K562 (cell line): ENCODE measurements around the gene C2CD2.

ENCODE experiments used
- HMG20B ChIP-seq: fragments of 250-450 bp; sonication (Bioruptor Pico); IDR thresholded peaks from 2 replicates; pipeline ENCODE4 v1.5.0; 2021; ENCODE audit warnings: mild to moderate bottlenecking
- HNRNPL ChIP-seq: fragments of 200-400 bp; formaldehyde crosslinking; IDR thresholded peaks from 2 replicates; pipeline ENCODE4 v1.6.1; 2017; ENCODE audit warnings: low read depth, mild to moderate bottlenecking, low read length
- HSF4 ChIP-seq: fragments of 250-450 bp; sonication (Bioruptor Pico); IDR thresholded peaks from 2 replicates; pipeline ENCODE4 v2.1.2; 2022; ENCODE audit warnings: mild to moderate bottlenecking, moderate library complexity, borderline replicate concordance
- MEIS2 ChIP-seq: fragments of 450-650 bp; IDR thresholded peaks from 2 replicates; pipeline ENCODE4 v1.6.1; 2014; ENCODE audit warnings: mild to moderate bottlenecking; ENCODE audit not compliant: partially characterized antibody
- POLR2A ChIP-seq: fragments of 450-650 bp; conservative IDR thresholded peaks from 2 replicates; pipeline ENCODE4 v1.6.1; 2016
- RAD21 ChIP-seq, 2 experiments: fragments of 250-450 bp in 1 of 2; fragments of 450-650 bp in 1 of 2; sonication (Bioruptor Pico) in 1 of 2; formaldehyde crosslinking in 1 of 2; IDR thresholded peaks in 1 of 2; conservative IDR thresholded peaks in 1 of 2; 2 replicates each; pipeline versions ENCODE4 v1.4.0 to v1.8.0; 2020 to 2022; ENCODE audit warnings: mild to moderate bottlenecking in 2 of 2, moderate library complexity in 1 of 2

- TF ChIP-seq MEIS2 (no peak), HMG20B (CRISPR knock-in tag) (no peak), RAD21 (CRISPR knock-in tag; conservative IDR thresholded peaks at IDR 0.05 in 1 of 2, IDR thresholded peaks at IDR 0.05 in 1 of 2) (no peak), POLR2A (no peak), HSF4 (CRISPR knock-in tag) (no peak), HNRNPL (no peak)
Measured at GRCh38 chr21:41997657-41998056, 43.8 kb upstream of the C2CD2 start.
